GM15510 (cell line): ENCODE data around the gene PARD3.

ENCODE experiments used
- POLR2A ChIP-seq: IDR thresholded peaks from 3 replicates; pipeline ENCODE4 v1.6.1; 2011; ENCODE audit warnings: borderline replicate concordance; ENCODE audit not compliant: insufficient read length; ENCODE audit errors: extremely low read depth

The PARD3 gene

DNA sequence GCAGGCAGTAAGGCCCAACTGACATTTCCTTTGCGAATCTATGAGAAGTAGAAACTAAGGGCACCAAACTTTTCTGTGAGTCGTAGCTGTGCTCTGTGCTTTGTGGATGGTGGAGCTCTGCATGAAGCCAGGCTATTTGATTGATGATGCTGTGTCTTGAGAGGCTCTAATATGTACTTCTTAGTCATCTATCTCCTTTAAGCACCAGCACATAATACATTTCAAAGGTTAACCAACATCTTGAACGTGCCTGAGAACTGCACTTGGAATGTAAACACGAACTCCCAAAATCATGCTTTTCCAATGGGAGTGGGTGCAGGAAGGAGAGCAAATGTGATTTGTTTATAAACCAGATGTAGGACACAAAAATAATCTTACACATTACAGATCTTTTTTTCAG lies 411.6 kb downstream of the PARD3 start:
- no peak for TF ChIP-seq POLR2A

DNA sequence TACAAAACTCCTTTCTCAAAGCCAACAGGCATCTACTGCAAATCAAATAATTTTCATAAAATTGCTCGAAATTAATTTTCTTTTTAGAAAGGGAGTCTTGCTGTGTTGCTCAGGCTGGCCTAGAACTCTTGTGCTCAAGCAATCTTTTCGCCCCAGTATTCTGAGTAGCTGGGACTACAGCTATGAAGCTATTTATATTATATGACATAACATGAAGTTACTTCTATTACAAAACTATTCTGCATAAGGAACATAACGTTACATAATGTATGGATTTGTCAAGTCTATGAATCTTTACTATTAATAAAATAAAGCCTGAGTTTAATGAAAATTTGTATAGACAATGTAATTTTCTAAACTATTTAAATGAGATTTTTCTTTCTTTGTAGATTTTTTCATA lies 415.0 kb downstream of the PARD3 start:
- no peak for TF ChIP-seq POLR2A

DNA sequence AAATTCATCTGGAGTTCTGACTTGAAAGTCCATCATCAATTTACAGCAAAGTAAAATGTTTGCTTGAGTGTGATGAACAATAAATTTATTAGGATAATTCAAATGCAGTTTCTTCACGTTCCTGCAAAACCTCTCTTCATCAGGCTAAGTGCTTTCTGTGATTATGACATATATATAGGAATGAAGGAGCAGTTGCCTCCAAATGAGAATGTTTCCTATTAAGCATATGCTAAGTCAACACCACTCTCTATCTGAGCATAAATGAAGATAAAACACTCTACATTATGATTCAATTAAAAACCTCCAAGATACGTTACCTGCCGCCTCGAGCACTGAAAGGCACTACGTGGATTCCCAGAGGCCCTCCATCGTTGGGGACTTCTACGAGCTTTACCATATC lies 416.1 kb downstream of the PARD3 start:
- TF ChIP-seq POLR2A = no peak

DNA sequence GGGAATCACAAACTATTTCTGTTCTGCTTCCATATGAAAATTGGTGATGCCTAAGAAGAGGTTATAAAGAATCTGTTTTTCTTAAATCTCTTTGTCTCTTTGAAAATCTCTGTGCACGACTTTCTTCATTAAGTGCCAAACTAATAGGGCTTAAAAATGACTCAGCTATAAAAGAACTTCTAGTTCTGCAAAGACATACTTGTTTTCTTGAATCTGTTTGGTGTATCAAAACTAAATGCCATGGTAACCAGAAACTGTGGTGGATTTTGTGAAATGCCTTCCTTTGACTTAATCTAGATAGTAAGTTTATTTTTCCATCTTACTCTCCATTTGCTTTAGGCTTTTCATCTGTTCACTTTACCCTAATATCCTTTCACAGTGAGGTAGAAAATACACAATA lies 417.8 kb downstream of the PARD3 start:
- no peak for TF ChIP-seq POLR2A

DNA sequence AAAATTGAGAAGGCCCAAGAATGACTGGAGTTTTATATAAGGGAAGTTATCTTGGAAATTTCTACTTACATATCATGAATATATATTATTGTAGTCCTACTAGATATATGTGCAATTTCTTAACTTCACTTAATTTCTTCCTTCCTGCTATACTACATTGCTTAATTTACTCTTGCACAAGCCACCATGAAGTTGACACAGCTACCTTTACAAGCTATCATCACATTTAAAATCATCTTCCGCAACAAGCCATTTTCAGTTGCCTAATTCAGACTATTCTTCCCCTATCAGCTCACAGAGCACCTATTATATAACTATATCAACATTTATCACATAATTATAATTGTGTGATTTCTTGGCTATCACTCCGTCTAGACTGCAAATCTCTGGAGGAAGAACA lies 418.4 kb downstream of the PARD3 start:
- no peak for TF ChIP-seq POLR2A

DNA sequence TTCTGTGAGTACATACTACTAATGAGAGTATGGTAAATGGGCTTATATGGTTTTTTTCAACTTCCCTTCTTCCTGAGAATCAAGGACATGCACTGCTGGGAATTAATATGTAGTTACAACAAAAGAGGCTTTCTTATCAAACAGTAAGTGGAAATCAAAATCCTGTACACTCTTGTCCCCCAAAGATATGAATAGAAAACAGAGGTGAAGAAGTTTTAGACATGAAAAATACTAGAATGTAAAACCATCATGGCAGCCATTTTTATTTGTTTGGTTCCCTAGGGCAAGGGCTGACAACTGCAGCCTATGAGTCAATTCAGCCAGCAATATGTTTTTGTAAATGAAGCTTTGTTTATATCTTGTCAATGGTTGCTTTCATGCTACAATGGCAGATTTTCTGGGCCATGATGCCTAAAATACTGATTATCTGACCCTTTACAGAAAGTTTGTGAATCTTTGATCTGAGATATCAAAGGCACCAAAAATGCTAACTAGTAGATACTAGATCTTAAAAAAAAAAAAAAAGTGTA lies 422.4 kb downstream of the PARD3 start:
- no peak for TF ChIP-seq POLR2A

DNA sequence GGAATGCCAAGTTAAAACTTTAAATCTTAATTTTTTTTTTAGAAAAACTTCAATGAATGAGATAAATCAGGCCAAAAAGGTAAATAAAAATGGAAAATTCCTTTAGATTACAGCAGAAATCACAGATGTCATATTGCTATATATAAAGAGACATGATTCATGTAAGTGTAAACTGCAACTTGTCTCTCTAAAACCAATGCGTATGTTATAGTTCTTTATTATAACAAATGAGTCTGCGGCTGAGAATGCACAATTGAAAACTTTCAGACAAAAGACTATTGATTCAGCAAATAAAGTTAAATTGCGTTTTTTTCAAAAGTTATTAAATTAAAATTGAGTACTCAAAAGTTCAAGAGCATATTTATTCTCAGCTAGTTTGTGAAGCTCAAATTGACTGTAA lies 425.3 kb downstream of the PARD3 start:
- no peak for TF ChIP-seq POLR2A

DNA sequence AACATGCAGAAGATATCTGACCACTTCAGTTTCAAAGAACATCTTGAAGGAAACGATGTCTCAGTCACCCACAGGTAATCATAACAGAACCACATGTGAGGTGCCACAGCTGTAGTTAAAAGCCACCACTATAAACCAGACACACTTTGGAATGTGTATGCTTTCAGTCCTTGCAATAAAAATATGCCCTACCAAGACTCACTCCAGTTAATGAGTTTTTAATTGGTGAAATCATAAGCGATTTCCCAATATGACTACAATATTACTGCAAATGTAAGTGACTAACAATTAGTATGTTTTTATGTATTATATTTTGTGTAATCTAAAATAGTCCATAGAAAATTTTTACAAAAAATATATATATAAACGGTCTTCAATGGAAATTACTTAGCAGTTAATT lies 428.2 kb downstream of the PARD3 start:
- TF ChIP-seq POLR2A = no peak

DNA sequence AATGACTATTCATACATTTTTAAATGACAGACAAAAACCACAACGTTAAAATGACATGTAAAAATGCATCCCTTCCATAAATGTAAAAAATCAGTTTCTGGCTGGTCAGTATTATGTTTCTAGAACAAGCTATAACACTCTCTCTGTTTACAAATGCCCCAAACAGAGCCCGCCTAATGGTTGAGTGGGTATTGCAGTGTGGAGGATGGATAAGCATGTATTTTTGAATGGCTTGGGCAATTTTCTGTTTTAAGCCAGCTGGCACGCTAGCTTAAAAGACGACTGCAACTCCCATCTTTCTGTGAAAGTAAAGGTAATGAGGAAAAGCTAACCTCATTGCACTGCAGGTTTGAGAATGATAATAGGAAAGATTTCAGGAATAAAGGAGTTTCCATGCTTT lies 430.7 kb downstream of the PARD3 start:
- TF ChIP-seq POLR2A = no peak

DNA sequence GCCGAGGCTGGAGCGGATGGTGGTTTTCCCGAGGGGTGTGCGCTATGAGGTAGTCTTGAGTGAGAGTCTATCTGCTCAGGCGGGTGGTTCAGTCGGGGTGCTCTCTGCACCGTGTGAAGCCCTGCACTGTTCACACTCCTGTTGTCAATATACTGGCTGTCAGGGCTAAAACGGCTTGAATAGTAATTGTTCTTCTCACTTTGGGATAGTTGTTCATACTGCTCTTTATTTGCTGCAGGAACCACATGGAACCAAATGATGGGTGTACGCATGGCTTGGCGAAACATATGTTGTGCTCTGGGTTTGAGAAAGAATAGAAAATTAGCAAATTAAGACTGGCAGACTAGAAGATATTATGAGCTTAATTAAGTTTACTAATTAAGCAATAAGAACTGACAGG lies 432.5 kb downstream of the PARD3 start:
- no peak for TF ChIP-seq POLR2A

DNA sequence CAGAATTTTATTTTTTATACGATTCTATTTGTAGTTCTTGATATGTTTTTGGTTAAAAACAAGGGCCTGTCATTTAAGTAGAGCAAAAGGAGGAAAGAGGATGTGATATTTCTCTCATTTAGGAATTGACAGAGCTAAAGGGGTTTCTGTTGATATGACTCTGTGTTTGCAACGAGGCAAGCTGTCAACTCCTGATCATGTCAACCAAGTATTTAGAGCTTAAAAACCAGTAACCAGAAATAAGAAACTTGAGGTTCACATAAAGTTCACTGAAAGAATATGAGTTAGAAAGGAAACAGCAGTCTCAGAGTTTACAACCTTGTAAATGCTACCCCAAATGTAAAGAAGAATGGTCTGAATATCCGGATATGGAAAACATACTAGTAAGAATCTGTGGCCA lies 434.2 kb downstream of the PARD3 start:
- no peak for TF ChIP-seq POLR2A

DNA sequence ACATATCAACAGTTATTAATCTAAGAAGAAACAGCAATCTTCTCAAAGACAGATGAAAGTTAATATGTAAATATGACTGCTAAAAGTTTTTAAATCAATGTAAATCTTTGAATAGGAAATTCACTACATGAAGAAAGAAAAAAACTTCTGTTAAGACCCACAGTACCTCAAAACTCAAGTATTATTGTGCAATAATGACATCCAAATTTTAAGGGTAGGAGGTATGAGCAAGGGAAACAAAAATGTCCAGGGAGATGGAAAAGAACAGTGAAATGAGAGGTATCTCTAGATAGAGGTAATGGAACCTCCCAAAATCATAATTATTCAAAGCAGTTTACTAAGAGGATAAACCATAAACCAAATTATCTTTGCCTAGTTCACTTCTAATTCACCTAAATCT lies 436.8 kb downstream of the PARD3 start:
- TF ChIP-seq POLR2A = no peak

DNA sequence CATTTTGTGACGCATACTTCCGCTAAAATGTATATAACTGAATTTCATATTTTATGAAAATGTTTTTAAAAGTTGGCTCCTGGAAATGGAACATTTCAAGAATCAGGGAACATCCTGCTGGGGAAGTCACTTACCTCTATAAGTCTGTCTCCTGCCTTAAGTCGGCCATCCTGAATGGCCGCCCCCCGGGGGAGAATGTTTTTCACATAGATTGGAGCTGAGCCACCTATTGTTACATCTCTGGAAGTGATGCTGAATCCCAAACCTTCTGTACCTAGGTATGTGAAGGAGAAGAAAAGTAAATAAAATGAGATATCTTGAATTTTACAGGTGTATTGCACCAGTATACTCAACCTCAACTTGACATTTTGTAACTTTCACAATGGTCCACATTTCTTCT lies 437.3 kb downstream of the PARD3 start:
- TF ChIP-seq POLR2A = no peak

DNA sequence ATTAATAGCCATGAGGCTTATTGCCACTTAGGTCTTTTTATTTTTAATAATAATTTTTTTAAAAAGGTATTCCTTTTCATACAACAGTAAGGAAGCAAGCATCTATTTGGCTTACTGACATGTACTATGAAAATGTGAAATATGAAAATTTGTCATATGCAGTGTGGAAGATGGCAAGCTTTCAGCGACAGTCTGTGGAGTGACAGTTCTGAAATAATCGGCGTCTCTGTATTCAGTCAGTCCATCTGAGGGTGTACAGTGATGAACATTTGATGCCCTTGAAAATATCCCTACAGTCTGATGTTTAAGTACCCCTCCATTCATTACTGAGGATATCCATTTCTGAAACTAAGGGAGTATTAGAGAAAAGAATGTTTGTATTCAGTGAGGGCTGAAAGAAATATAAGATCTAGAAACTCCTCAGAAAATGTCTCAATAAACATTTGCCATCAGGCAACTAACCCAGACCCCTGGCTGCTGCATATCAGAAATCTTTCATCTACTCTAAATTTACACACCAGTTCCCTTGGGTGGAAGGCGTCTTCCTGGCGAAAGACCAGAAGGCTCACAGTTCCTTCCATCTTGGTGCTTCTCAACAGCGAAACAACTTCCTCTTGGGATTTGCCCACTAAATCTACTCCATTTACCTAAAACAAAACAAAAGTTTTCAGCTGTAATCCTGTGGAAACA lies 440.6 kb downstream of the PARD3 start:
- no peak for TF ChIP-seq POLR2A

DNA sequence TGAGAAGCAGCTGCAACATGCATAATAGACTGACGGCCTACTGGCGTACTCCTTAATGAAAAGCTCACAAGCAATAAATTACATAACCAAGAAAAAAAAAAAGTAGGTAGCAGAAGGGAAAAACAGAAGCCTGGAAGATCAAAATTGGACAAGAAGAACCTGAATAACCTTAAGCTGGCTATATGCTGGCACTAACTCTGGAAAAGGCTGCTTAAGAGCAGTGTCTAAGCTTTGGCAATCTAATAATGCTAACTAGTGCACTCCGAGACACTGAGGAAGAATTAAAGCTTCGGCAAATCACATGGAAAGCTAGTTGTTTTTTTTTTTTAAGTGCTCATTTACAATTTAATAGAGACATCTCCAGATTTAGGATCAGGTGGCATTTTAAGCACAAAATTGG lies 441.9 kb downstream of the PARD3 start:
- no peak for TF ChIP-seq POLR2A

DNA sequence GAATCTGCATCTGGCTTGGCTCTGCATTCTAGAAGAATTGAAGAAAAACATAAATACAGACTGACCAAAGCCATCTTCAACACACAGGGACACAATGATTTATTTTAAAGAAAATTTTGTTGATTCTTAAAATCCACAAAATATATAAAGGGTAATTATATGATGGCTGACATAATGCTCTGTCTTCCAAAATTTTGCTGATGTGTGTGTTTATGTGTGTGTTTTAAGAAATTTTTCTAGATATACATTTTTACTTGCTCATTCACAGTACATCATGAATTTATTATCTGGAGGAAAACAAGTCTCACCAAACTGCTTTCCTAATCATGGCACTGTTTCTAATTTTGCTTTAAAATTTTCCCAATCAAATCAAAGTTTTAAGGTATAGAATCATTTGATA lies 442.6 kb downstream of the PARD3 start:
- no peak for TF ChIP-seq POLR2A

DNA sequence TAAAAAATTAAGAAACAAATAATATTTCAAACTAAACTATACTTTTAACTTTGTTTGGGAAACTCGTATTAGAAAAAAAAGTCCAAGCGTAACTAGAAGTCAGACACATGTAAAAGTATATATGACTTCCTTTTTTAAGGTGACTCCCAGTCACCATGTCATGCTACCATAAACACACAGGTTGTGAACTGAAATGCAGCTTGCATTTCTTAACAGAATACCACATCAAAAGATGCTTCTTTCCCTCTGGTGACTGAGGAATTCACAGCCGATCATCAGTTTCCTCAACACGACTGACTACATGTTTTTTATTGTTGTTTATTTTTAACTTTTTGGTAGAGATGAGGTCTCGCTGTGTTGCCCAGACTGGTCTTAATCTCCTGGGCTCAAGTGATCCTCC lies 445.0 kb downstream of the PARD3 start:
- TF ChIP-seq POLR2A = no peak
